Umbilical cord (tissue), 2 donors: Measurements from ENCODE around the gene METTL6. TPM values are rescaled to one million over a fixed set of nuclear protein-coding genes. Genes with fewer than 3 reads are reported as not detected.
"Not testable (repeated sequence)": the region's sequence is repeated elsewhere in the genome, so short reads cannot be mapped to it uniquely, and the experiment has no call there.

Experiments
- DNase-seq: peaks from one replicate; pipeline ENCODE4 v3.0.0-alpha.2; 2015; ENCODE audit warnings: low spot score
- total RNA-seq: library from RNA; depleted of rRNA; stranded (reverse); fragments of >200 nt; gene quantifications from one replicate; pipeline ENCODE4 v1.2.3, GENCODE V29; 2014; ENCODE audit warnings: low replicate concordance; ENCODE audit not compliant: insufficient read depth

Gene METTL6
- total RNA-seq, 1 donor from 2014 or later: 40.9 TPM

DNA sequence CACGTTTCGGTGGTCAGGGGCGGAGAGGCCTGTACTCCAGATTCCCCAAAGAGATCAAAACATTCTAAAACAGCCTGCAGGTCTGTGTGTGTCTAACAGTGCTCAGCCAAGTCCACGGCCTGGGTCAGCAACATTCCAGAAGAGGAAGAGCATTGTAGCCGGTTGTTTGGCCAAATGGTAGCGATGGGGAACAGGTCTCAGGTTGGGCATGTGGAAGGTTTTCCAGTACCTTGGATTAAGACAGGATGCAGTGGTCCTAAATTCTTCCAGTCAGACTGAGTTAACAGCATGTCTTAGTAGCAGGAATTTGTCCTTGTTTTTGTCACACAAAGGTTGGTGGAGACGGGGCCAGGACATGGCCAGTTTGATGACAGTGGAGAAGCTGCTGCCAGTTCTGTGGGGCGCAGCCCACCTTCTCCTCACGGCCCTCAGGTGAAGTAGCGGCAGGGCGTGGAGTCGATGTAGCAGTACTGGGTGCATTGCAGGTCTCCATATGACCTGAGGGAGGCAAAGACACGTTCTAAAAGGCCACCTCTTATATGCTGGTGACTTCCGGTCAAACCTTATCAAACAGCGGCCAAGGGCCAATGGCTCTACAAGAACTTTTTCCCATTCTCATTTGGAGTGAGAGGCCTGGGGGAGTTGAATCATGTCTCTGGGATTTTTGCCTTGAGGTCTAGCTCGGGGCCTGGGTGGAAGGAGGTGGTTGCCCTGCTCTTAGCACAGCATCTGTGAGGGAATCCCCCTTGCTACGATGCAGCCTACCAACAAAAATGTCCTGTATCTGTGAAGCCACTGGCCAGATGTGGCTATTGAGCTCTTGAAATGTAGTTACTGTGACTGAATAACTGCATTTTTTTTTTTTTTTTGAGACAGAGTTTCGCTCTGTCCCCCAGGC is 24.1 kb upstream of the METTL6 start:
- DNase-seq: no peak

DNA sequence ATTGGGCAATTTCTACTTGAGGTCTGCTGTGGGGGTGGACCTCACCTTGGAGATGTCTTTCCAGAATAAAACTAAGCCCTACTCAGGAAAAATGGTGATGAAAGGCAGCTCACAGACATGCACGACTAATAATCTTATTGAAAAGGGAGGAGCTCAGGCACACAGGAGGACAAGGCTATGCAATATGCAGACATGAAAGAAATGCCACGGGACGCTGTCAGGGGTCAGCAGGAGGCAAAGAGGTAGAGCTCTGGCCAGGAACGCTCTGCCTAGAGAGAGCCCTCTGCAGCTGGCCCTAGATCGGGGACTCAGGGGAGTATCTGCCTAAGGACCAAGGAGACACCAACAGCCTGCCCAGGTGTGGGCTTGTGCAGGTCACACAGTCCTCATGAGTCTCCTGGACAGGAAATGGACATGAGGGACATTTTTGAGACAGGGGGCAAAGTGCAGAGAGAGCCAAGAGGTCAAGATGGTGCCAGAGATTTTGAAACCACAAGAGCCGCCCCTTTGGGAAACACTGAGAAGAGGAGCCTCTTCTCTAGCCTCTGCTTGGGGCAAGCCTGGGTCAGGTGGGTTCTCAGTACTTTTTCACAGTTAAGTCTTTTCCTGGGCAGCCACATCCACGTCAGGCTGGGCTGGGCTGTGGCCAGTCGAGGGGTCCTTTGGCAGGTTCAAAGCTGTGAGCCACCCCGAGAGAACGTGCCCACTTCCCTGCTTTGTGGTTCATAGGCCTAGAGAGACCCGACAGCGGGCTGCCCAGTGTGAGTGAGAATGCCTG is 23.3 kb upstream of the METTL6 start:
- no peak for DNase-seq

DNA sequence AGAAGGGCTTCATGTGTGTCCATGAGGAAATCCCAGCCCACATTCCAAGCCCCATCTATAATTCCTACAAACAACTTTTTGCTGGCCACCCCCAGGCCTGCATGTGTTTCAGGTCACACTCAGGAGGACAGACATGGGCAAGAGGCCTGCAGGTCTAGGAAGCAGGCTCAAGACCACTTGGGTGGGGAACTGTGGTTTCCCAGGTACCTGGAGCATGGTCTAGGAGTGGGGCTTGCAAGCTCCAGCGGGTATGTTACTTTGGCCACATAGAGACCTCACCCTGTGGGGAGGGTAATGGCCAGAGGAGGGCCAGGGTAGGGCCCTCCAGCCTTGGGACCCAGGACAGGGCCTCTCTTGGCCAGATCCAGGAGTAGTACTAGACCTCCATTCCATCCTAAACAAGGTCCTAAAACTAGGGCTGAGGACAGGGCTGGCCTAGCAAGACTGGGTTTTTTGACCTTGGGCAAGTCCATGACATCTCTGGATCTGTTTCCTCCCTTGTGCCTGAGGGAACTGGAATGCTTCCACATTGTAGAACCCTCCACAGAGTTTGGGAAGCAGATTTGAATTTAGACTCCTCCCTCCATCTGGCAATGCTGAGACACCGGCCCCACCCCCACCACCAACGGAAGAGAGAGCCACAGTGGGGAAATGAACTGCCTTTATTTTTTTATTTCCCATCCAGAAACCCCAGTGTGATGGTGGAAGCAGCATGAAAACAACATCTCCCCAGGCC is 22.3 kb upstream of the METTL6 start:
- DNase-seq: no peak

DNA sequence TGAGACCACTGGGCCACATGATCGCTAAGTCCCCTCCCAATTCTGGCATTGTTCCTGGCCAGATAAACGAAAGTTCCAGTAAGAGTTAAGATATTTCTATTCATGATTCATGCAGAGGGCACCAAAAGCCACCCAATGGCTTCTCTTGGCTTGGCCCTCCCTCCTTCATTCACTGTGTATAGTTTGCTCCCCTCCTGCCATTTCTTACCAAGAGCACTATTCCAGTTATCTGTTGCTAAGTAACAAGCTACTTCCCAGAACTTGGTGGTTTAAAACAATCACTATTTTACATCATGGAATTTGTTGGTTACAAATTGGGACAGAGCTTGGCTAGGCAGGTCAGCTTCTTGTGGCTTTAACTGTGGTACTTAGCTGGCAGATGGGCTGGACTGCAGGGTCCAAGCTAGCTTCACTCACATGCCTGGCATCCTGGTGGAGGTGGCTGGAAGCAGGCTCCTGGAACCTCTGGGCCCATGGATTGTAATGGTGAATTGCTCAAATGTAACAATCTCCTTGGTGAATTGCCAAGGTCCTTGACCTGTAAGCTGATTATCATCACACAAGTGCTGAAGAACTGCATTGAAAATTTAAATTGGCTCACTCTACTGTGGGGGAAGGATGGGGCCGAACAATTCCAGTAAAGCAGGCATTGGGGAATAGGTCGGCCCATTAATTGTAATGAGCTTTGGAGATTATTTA is 16.6 kb upstream of the METTL6 start:
- no peak for DNase-seq

DNA sequence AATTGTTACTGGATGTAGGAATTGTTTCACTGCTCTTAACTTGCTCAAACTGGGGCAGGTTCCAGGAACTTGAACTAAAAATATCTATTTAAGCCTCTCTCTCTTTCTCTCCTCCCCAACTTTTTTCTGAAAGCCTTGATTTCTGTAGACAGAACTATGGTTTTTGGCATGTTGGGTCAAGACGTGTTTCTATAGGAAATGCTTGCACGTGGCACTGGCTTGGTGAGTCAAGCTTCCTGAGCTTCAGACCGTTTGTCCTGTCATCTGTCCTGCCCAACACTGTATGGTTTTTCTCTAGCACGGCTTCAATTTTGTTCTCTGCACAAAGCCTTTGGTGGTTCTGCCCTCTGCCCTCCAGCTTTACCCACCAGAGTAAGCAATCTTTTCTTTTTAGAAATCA is 13.5 kb upstream of the METTL6 start:
- no peak for DNase-seq

DNA sequence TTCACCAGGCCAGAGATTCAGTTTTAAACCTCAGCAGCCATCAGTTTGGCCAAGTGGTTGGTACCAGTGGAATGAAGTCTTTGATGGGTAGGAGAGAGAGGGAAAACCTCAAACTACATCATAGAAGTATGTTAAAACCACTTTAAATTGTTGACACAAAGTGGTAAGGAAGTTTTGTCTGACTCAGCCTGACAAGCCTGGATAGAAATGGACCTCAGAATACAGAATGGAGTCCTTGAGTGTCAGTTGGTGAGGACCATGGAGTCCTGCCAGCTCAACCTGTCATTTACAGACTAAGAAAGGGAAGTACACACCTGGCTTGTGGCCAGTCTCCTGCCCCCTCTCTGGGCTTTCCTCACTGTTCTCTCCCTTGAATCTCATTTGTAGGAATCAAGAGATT is 12.1 kb upstream of the METTL6 start:
- no peak for DNase-seq

DNA sequence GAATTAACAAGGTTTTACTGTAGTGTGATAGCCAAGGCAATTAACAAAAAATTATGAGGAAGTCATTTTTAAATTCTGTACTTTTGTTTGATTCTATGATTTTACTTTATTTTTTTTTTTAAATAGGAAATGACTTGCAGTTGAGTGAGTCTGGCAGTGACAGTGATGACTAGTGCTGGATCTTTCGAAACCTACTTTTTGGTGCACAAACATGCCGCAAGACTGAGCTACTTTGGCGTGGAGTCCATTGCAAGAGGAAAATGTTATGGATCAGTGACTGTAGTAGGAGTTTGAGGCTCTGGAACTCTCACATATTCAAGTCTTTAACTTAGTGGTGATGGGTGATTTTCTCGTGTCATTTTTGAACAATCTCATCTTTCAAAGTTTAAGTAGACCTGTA is 11.6 kb upstream of the METTL6 start:
- no peak for DNase-seq

DNA sequence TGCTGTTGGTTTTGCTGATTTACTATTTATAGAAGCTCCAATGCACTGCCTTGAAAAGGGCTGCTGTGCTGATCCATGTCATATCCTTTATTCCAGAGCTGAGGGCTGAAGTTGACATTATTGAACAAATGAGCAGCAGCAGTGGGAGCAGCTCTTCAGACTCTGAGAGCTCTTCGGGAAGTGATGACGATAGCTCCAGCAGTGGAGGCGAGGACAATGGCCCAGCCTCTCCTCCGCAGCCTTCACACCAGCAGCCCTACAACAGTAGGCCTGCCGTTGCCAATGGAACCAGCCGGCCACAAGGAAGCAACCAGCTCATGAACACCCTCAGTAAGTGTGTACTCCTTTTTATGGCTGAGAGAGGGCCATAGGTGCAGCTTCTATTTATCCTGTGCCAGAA is 8.9 kb upstream of the METTL6 start:
- no peak for DNase-seq

DNA sequence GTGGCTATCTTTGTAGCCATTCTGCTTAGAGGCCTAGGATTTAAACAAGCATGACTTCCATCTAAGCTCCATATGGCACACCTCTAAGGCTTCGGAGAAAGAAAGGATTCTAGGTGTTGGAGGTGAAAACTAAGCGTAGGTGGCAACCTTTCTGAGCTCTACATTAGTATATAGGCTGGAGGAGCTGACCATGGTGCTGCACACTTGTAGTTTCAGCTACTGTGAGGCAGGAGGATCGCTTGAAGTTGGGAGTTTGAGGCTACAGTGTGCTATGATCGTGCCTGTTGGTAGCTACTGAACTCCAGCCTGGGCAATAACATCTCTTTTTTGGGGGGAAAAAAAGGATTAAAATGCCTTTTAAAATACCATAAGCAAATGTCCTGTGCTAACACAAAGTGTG is 7.4 kb upstream of the METTL6 start:
- no peak for DNase-seq

DNA sequence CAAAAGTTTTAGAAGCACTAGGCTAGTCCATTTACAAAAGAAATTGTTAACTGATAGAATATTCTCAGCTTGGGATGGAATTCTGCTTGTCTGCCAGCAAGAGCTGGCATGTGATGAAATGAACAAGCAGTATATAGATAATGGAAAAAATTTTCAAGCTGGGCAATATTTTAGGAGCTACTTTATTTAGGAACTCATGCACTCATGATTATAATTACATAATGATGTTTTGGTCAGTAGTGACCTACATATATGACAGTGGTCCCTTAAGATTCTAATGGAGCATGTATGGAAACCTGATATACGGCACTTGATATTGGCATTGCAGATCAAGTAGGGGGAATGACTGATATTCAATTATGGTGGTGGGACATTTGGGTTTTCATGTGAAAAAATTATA is 6.2 kb upstream of the METTL6 start:
- DNase-seq: no peak

DNA sequence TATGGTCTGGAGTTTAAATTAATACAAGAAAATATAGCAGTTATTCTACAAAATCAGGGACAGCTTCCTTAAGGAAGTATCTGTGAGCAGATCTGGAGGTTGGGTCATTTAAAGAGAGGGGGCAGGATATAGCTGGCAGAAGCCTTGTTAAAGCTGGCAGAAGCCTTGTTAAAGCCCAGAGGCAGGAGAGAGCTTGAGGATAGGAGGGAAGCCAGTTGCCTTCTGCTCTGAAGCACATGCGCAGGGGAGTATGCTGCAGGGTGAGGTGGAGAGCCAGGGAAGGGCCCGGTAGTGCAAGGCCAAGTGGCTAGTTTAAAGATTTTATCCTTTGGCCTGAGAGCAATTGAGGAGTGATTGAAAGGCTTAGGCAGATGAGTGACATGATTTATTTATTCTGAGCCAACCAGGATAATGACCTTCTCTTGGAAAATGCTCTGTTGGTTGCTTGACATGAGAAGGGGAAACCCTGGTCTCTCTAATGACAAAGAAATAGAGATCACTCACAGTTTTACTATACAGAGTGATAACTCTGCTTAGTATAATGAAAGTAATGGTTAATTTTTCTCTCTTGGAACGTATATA is 4.0 kb upstream of the METTL6 start:
- DNase-seq: no peak

DNA sequence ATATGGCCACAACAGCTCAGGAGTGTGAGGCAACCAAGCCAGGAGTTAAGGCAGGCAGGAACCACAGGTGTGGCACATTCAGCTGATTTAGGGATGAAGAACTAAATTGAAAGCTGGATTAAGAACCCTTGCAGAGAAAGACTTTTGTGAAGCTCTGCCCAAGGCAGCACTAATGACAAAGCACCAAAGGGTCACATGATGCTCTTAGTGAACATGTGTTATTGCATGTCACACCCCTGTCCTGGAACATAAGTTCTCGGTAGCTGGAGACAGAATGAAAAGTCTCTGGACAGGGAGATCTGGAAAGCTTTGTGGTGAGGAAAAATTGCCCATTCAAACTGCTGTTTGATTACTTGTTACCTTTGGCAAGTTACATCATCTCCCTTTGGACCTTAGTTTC is 3.3 kb upstream of the METTL6 start:
- no peak for DNase-seq

DNA sequence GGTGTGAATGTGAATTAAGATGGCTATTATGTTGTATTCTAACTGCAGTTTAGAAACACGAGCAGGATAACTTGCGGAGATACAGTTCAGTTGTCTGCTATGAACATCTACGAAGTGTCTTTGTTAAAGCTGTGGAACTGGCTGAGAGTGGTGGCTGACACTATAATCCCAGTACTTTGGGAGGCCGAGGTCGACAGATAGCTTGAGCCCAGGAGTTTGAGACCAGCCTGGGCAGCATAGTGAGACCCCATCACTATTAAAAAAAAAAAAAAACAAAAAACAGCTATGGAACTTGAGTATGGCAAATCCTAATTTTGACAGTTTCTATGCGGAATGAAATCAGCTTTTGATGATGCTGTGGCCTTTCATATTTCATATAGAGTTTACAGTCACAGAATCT is 1.7 kb upstream of the METTL6 start:
- no peak for DNase-seq

DNA sequence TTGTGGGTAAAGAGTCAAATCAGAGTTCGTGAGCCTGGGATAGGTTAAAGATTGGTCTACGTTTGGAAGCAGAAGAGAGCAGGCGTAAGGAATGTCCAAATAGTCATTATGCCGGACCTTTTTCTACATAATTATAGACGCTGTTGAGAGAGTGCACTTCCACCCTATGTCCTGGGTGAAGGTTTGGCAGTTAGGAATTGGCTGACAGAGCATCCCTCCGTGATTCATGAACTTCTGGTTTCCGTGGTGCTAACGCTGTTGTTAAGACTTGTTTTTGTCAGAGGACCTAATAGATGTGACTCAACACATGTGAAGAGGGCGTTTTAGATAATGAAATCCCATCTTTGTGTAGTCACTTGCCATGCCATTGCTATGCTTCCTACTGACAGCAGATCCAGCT is 1.2 kb upstream of the METTL6 start:
- DNase-seq: no peak

DNA sequence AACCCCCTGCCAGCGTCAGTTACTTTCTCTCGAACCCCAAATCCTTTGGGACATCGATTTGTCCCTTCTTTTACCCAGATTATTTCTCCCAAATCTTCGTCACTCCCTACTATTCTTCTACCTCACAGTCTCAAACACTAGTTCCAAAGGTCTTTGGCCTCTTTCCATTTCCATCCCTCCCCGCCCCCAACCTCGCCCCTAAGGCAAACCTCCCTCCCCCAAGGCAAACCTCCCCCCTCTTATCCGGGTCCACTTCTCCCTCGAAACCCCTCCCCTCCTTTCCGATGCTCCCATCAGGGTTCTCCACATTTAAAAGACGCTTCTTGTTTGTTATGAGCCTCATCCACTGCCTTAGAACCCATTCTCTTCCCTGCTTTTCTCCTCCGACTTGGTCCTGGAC is 637 bp upstream of the METTL6 start:
- DNase-seq: peak; percentile 1

DNA sequence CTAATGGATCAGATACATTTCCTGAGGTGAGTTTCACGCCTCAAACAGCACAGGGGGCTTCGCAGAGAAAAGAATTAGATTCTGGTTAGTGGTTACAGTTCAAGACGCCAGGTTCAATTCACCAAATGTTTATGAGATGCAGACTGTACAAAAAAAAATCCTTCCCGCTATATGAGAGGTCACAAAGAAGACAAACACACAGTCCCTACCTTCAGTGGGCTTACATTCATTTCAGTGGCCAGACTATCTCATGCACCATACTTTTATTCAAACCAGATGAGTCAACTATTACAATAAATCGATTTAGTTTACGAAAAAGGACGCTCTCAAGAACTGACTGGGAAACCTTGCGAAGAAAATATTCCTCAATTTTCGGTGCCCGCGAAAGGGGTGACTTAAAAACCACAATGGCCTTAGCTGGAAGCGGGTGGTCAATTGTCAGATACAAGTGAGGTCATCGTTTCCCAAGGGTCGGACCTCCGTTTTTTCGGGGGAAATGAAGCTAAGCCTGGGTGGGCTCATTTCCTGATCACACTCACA is 695 bp downstream of the METTL6 start:
- no peak for DNase-seq

DNA sequence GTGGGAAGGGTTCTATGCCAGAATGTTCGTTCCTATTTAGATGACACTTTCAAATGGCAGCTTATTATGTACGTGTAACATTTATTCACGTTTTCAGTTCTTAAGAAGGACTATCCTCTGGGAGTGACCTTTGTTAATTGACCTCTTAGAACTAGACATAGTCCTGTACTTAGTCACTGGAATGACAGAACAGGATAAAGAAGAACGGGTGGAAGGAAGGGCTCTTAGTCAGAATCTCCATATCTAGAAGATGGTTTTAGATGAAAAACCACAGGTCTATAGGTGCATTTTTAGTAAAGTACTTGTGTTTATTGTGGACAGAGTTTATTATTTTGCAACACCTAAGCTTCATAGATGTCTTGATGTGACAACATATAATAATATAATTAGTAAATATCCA is 6.5 kb downstream of the METTL6 start:
- DNase-seq: no peak

DNA sequence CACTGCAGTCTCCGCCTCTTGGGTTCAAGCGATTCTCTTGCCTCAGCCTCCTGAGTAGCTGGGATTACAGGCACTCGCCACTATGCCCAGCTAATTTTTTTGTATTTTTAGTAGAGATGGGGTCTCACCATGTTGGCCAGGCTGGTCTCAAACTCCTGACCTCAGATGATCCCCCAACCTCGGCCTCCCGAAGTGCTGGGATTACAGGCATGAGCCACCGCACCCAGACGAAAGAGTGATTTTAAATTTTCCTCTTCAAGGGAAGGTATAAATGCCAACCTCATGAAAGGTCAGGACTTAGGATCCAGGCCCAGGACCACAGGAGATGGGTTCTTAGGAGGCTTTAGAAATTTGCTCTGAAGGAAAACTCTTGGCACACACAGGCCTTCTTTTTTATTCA is 16.4 kb downstream of the METTL6 start:
- DNase-seq: not testable (repeated sequence)

DNA sequence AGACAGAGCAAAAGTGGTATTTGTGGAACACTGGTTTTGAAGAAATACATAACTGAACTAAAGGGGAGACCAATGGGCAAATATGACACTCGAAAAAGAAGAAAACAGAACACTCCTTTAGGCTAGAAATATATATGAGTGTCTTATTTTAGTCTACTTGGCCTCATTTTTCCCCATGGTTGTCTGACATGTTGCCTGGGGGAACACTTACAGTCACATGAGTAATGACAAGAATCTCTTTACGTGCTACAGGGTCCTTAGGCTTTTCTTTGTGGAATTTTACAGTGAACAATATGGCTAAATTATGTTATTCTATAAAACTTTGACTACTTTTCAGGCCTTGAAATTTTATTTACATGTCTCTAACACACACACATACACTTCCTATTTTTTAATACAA is 17.6 kb downstream of the METTL6 start:
- DNase-seq: no peak

DNA sequence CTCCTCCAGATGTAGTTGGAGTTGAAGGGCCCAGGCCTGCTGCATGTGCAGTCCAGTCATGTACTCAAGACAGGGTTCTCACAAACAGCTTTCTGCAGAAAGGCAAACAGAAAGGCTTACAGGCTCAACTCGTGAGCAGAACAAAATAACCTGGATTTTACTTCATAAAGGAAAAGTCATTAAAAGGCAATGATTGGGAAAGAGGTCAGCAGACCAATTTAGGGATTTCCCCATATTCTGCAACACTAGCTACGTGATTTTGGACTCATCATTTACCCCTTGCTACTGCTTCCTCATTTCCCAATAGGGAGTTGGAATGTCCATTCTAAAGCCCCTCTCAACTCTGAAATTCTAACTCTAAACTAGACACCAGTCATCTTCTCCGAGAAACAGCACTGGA is 18.1 kb downstream of the METTL6 start:
- no peak for DNase-seq

DNA sequence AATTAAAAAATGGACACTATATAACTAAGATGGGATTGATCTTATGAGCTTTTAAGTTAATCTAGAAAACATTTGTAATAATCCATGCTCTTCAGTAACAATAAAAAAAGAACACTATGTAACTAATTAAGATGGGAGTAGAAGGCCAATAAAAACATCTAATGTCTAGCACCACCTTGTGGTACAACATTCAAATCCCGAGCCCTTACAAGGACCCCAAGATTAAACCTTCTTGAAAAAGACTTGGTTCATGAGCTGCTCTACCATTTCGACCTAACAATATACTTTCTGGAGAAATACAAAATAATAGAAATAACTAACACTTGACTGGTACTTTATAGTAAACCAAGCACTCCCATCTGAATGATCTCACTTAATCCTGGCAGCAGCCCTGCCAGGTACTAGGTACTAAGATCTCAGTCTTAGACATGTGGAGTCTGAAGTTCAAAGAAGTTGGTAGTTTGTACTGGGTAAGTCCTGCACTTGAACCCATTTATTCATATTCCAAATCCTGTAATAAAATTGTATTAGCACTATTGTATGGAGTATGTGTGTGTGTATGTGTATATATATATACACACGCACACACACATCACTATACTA is 21.8 kb downstream of the METTL6 start:
- DNase-seq: peak; percentile 54
